IMR-90 (cell line): ENCODE data around the gene MMP14. TPM values are rescaled to one million over a fixed set of nuclear protein-coding genes. Genes with fewer than 3 reads are reported as not detected.

Source experiments
- ATAC-seq: fragments of 200-7000 bp; cut with Tn5 transposase; 2 replicates; pipeline ENCODE4 v1.9.1; 2020; ENCODE audit warnings: low read depth, mild to moderate bottlenecking, moderate library complexity
- BruUV-seq: library from RNA; stranded (reverse); fragments of 400-500 nt; replicated peaks from 2 replicates; lab custom pipeline; 2021; lab: Mats Ljungman, UMichigan
- CTCF ChIA-PET: fragments of 300-600 bp; formaldehyde crosslinking; extraction: SDS; loops from one replicate; lab custom pipeline; 2021; ENCODE audit warnings: antibody characterized with exemption; lab: Yijun Ruan, JAX
- POLR2A ChIA-PET: fragments of 300-600 bp; sonication (Branson Sonifier 250); formaldehyde crosslinking; loops from one replicate; lab custom pipeline; 2022; ENCODE audit warnings: antibody characterized with exemption; ENCODE audit not compliant: unreplicated experiment; lab: Charles Lee
- DNase-seq: peaks from one replicate; pipeline ENCODE4 v3.0.0; 2013
- H2AFZ ChIP-seq: replicated peaks from 2 replicates; pipeline ENCODE3; 2013; ENCODE audit warnings: low read length, mild to moderate bottlenecking; ENCODE audit not compliant: poor library complexity
- H2AK5ac ChIP-seq: 2 replicates; pipeline ENCODE4 v1.6.1; 2013; ENCODE audit warnings: low read depth, low read length, inconsistent platforms
- H2AK9ac ChIP-seq: replicated peaks from 2 replicates; pipeline ENCODE3; 2013; ENCODE audit warnings: mild to moderate bottlenecking, low read depth, low read length, moderate library complexity; ENCODE audit not compliant: poor library complexity
- H2BK120ac ChIP-seq: 2 replicates; pipeline ENCODE4 v1.6.1; 2013; ENCODE audit warnings: low read depth, low read length, inconsistent platforms
- H2BK15ac ChIP-seq: 3 replicates; pipeline ENCODE4 v1.6.1; 2013; ENCODE audit warnings: low read depth, low read length, inconsistent platforms
- H2BK20ac ChIP-seq: 2 replicates; pipeline ENCODE4 v1.6.1; 2013; ENCODE audit warnings: low read depth, mild to moderate bottlenecking, inconsistent platforms, low read length, moderate library complexity
- H2BK5ac ChIP-seq: 2 replicates; pipeline ENCODE4 v1.6.1; 2013; ENCODE audit warnings: mild to moderate bottlenecking, low read depth, low read length, inconsistent platforms; ENCODE audit not compliant: poor library complexity, severe bottlenecking
- H3K14ac ChIP-seq: replicated peaks from 2 replicates; pipeline ENCODE4 v1.6.1; 2013; ENCODE audit warnings: low read depth, low read length, inconsistent platforms
- H3K18ac ChIP-seq: 2 replicates; pipeline ENCODE4 v1.6.1; 2013; ENCODE audit warnings: low read depth, low read length, control low read depth
- H3K23ac ChIP-seq: 2 replicates; pipeline ENCODE4 v1.6.1; 2013; ENCODE audit warnings: low read depth, low read length, inconsistent platforms
- H3K27ac ChIP-seq: 2 replicates; pipeline ENCODE4 v1.5.1; 2013; ENCODE audit warnings: mild to moderate bottlenecking, control low read depth, low read length; ENCODE audit not compliant: insufficient read depth
- H3K27me3 ChIP-seq: 2 replicates; pipeline ENCODE4 v1.6.1; 2013; ENCODE audit warnings: low read length; ENCODE audit not compliant: control insufficient read depth, insufficient read depth
- H3K36me3 ChIP-seq: 2 replicates; pipeline ENCODE4 v1.6.1; 2013; ENCODE audit warnings: low read length, mixed read lengths; ENCODE audit not compliant: control insufficient read depth, insufficient read depth
- H3K4ac ChIP-seq: 2 replicates; pipeline ENCODE4 v1.6.1; 2013; ENCODE audit warnings: low read depth, low read length, inconsistent platforms
- H3K4me1 ChIP-seq: 2 replicates; pipeline ENCODE4 v1.6.1; 2013; ENCODE audit warnings: low read length, mixed read lengths; ENCODE audit not compliant: control insufficient read depth, insufficient read depth
- H3K4me2 ChIP-seq: 2 replicates; pipeline ENCODE4 v1.6.1; 2013; ENCODE audit warnings: low read depth, mild to moderate bottlenecking, control low read depth, low read length, moderate library complexity
- H3K4me3 ChIP-seq: 2 replicates; pipeline ENCODE4 v1.5.1; 2013; ENCODE audit warnings: low read depth, mild to moderate bottlenecking, control low read depth, low read length, moderate library complexity; ENCODE audit not compliant: insufficient read depth
- H3K56ac ChIP-seq: 2 replicates; pipeline ENCODE4 v1.6.1; 2013; ENCODE audit warnings: low read length, inconsistent platforms; ENCODE audit not compliant: insufficient read depth; ENCODE audit errors: extremely low read depth
- H3K79me1 ChIP-seq, 2 experiments: 2 replicates each; pipeline ENCODE4 v1.6.1; 2013; ENCODE audit warnings: low read length in 2 of 2, inconsistent platforms in 1 of 2, low read depth in 1 of 2
- H3K9ac ChIP-seq: 2 replicates; pipeline ENCODE4 v1.6.1; 2013; ENCODE audit warnings: low read depth, low read length, control low read depth
- H3K9me1 ChIP-seq: 2 replicates; pipeline ENCODE4 v1.6.1; 2013; ENCODE audit warnings: low read length, inconsistent platforms; ENCODE audit not compliant: insufficient read depth
- H3K9me3 ChIP-seq: 2 replicates; pipeline ENCODE4 v1.6.1; 2013; ENCODE audit warnings: low read length; ENCODE audit not compliant: control insufficient read depth, insufficient read depth
- H4K20me1 ChIP-seq: 2 replicates; pipeline ENCODE4 v1.6.1; 2013; ENCODE audit warnings: low read length, inconsistent platforms; ENCODE audit not compliant: insufficient read depth
- H4K5ac ChIP-seq: 2 replicates; pipeline ENCODE4 v1.6.1; 2013; ENCODE audit warnings: mild to moderate bottlenecking, low read depth, low read length, control low read depth
- H4K8ac ChIP-seq, 2 experiments: 2 replicates each; pipeline ENCODE4 v1.6.1; 2013; ENCODE audit warnings: low read depth in 2 of 2, low read length in 2 of 2, control low read depth in 1 of 2, inconsistent platforms in 1 of 2
- H4K91ac ChIP-seq: 2 replicates; pipeline ENCODE4 v1.6.1; 2013; ENCODE audit warnings: low read depth, low read length, inconsistent platforms; ENCODE audit not compliant: insufficient read depth
- BHLHE40 ChIP-seq: fragments of 150-350 bp; IDR thresholded peaks from 2 replicates; pipeline ENCODE4 v1.6.1; 2016; ENCODE audit warnings: mild to moderate bottlenecking, low read depth, low read length
- MAZ ChIP-seq: IDR thresholded peaks from 2 replicates; pipeline ENCODE4 v1.6.1; 2012; ENCODE audit warnings: low read depth, mild to moderate bottlenecking, low read length, improper control_type of control experiment, moderate library complexity, borderline replicate concordance
- MXI1 ChIP-seq: IDR thresholded peaks from 2 replicates; pipeline ENCODE4 v1.6.1; 2012; ENCODE audit warnings: low read depth, mild to moderate bottlenecking, low read length, moderate library complexity, borderline replicate concordance
- POLR2A ChIP-seq: IDR thresholded peaks from 2 replicates; pipeline ENCODE4 v1.6.1; 2012; ENCODE audit warnings: mild to moderate bottlenecking, low read depth, low read length
- RAD21 ChIP-seq: IDR thresholded peaks from 2 replicates; pipeline ENCODE4 v1.6.1; 2012; ENCODE audit warnings: low read length, improper control_type of control experiment
- USF2 ChIP-seq: fragments of 150-350 bp; IDR thresholded peaks from 2 replicates; pipeline ENCODE4 v1.6.1; 2017; ENCODE audit warnings: mild to moderate bottlenecking, antibody characterized with exemption, low read length, low read depth
- WGBS, 2 experiments: methylation state at CpG; one replicate each; pipeline versions ENCODE4 v1.1.5 to v1.1.7; 2013; ENCODE audit warnings: missing lambda C conversion rate in 2 of 2; ENCODE audit not compliant: insufficient read length in 1 of 2; ENCODE audit errors: extremely low coverage in 2 of 2; 5-methylcytosine and 5-hydroxymethylcytosine counted together
- dilution Hi-C: fragments of 300-500 bp; cut with HindIII; formaldehyde crosslinking; loops from one replicate; pipeline ENCODE4 v1.14.3; 2018; ENCODE audit warnings: low sequenced_read_pairs; ENCODE audit not compliant: unreplicated experiment
- in situ Hi-C: fragments of 300-500 bp; cut with MboI; formaldehyde crosslinking; loops from 3 replicates; pipeline ENCODE4 v1.14.3; 2019; ENCODE audit warnings: low sequenced_read_pairs, inconsistent platforms, mixed read lengths
- intact Hi-C: fragments of 100-400 bp; cut with micrococcal nuclease; formaldehyde crosslinking; loops from 2 replicates; pipeline ENCODE4 v1.10.0; 2022
- polyA plus RNA-seq, 3 experiments: library from polyadenylated mRNA; depleted of rRNA; stranded (reverse); fragments of >200 nt; gene quantifications; 2 replicates each; pipeline ENCODE4 v1.2.3, GENCODE V29; 2012; ENCODE audit warnings: low replicate concordance in 1 of 3
- total RNA-seq: library from RNA; depleted of rRNA; stranded (reverse); fragments of >200 nt; gene quantifications from 2 replicates; pipeline ENCODE4 v1.2.3, GENCODE V29; 2012

The MMP14 gene
- total and polyA plus RNA-seq, 2 of the 4 experiments (the other 2 are of a cell fraction) = 156 to 315 TPM

- Histone ChIP-seq H3K4ac (no peak overlapping the region), H3K9ac (no peak overlapping the region), H3K79me1 (no peaks in the 10 kb centered on the region), H4K20me1 (no peaks in the 10 kb centered on the region), H3K27me3 (peaks cover 12% of the 10 kb centered on the region), H3K23ac (no peak overlapping the region), H2BK15ac (no peak overlapping the region), H2AK9ac (no peak overlapping the region), H3K4me1 (no peaks in the 10 kb centered on the region), H2BK20ac (no peak overlapping the region), H3K18ac (no peak overlapping the region), H4K8ac (no peak overlapping the region), H4K5ac (no peak overlapping the region), H3K4me2 (no peak overlapping the region), H3K36me3 (no peaks in the 10 kb centered on the region), H2AK5ac (no peak overlapping the region), H2BK5ac (no peak overlapping the region), H3K9me3 (no peaks in the 10 kb centered on the region), H4K91ac (no peak overlapping the region), H3K9me1 (peaks cover 3% of the 10 kb centered on the region; the same call in 1 of the 2 replicates), H2AFZ (no peak overlapping the region), H3K14ac (no peak overlapping the region), H3K27ac (no peak overlapping the region), H3K4me3 (no peak overlapping the region), H3K56ac (no peak overlapping the region), H2BK120ac (no peak overlapping the region)
- ChIA-PET CTCF (no interaction called here), POLR2A (no interaction called here)
- 43% methylated on average over 4 of the region's 5 CpGs; no CpG with 5 or more reads in 1 of the 2 experiments for WGBS, 2 experiments
- TF ChIP-seq BHLHE40 (no peak), USF2 (no peak), MXI1 (no peak), MAZ (no peak), POLR2A (no peak), RAD21 (no peak)
- no peak for DNase-seq
- intact Hi-C loops = no loop called here
- no TSS peak for BruUV-seq
- no peak for ATAC-seq
- dilution Hi-C loops = no loop called here
- in situ Hi-C loops = no loop called here
Observed at GRCh38 chr14:22796087-22796707, 40.2 kb upstream of the MMP14 start.
